Measurements from ENCODE around the gene PATL2. TPM values are rescaled to one million over a fixed set of nuclear protein-coding genes. Genes with fewer than 3 reads are reported as not detected.
"Not testable (repeated sequence)": the region's sequence is repeated elsewhere in the genome, so short reads cannot be mapped to it uniquely, and the experiment has no call there.

PATL2 gene
- total and polyA plus RNA-seq, 2 experiments from 2014 or later, result 0.19 TPM; not detected in 1

DNA sequence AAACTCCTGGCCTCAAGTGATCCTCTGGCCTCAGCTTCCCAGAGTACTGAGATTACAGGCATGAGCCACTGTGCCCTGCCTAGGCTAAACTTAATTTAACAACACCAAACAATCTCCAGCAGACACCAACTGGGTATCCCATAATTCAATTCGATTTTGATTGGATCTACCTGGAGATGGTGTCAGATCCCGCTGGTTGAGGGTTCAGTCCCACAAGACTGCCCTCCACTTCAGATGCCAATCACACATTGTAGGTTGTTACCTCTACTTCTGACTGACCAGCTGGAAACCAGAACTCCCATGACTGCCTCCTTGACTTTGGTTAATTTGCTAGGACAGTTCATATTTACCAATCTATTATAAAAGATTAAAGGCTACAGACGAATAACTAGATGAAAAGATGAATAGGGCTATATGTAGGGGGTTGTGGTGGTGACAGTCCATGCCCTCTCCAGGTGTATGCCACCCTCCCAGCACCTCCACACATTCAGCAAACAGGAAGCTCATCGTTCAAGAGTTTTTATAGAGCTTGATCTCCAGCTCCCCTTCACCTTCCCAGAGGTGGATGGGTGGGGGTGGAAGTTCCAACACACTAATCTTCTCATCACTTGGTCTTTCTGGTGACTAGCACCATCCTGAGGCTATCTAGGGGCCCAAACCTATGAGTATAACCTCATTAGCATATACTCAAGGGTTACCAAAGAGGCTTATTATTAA, 9.5 kb upstream of the PATL2 start (continued):
- TF ChIP-seq, protein P1, sequence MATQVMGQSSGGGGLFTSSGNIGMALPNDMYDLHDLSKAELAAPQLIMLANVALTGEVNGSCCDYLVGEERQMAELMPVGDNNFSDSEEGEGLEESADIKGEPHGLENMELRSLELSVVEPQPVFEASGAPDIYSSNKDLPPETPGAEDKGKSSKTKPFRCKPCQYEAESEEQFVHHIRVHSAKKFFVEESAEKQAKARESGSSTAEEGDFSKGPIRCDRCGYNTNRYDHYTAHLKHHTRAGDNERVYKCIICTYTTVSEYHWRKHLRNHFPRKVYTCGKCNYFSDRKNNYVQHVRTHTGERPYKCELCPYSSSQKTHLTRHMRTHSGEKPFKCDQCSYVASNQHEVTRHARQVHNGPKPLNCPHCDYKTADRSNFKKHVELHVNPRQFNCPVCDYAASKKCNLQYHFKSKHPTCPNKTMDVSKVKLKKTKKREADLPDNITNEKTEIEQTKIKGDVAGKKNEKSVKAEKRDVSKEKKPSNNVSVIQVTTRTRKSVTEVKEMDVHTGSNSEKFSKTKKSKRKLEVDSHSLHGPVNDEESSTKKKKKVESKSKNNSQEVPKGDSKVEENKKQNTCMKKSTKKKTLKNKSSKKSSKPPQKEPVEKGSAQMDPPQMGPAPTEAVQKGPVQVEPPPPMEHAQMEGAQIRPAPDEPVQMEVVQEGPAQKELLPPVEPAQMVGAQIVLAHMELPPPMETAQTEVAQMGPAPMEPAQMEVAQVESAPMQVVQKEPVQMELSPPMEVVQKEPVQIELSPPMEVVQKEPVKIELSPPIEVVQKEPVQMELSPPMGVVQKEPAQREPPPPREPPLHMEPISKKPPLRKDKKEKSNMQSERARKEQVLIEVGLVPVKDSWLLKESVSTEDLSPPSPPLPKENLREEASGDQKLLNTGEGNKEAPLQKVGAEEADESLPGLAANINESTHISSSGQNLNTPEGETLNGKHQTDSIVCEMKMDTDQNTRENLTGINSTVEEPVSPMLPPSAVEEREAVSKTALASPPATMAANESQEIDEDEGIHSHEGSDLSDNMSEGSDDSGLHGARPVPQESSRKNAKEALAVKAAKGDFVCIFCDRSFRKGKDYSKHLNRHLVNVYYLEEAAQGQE (IDR thresholded peaks at IDR 0.05; ENCODE audit: unreplicated experiment), result no peak
- TF ChIP-seq ZNF114 (CRISPR knock-in tag; IDR thresholded peaks at IDR 0.05), result no peak
- TF ChIP-seq, protein P2, sequence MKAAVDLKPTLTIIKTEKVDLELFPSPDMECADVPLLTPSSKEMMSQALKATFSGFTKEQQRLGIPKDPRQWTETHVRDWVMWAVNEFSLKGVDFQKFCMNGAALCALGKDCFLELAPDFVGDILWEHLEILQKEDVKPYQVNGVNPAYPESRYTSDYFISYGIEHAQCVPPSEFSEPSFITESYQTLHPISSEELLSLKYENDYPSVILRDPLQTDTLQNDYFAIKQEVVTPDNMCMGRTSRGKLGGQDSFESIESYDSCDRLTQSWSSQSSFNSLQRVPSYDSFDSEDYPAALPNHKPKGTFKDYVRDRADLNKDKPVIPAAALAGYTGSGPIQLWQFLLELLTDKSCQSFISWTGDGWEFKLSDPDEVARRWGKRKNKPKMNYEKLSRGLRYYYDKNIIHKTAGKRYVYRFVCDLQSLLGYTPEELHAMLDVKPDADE (IDR thresholded peaks at IDR 0.05), result no peak
- TF ChIP-seq POLR2AphosphoS5 (IDR thresholded peaks at IDR 0.05; ENCODE audit: low read depth), result no peak

DNA sequence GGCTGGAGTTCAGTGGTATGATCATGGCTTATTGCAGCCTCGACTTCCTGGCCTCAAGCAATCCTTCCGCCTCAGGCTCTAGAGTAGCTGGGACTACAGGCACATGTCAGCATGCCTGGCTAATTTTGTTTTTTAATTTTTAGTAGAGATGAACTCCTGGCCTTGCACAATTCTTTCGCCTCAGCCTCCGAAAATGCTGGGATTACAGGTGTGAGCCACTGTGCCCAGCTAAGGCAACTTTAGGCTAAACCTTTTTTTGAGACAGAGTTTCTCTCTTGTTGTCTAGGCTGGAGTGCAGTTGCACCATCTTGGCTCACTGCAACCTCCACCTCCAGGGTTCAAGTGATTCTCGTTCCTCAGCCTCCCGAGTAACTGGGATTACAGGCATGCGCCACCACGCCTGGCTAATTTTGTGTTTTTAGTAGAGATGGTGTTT, 8.9 kb upstream of the PATL2 start:
- H3K9me2 ChIP-seq (ENCODE audit: insufficient read depth), result not testable (repeated sequence)

DNA sequence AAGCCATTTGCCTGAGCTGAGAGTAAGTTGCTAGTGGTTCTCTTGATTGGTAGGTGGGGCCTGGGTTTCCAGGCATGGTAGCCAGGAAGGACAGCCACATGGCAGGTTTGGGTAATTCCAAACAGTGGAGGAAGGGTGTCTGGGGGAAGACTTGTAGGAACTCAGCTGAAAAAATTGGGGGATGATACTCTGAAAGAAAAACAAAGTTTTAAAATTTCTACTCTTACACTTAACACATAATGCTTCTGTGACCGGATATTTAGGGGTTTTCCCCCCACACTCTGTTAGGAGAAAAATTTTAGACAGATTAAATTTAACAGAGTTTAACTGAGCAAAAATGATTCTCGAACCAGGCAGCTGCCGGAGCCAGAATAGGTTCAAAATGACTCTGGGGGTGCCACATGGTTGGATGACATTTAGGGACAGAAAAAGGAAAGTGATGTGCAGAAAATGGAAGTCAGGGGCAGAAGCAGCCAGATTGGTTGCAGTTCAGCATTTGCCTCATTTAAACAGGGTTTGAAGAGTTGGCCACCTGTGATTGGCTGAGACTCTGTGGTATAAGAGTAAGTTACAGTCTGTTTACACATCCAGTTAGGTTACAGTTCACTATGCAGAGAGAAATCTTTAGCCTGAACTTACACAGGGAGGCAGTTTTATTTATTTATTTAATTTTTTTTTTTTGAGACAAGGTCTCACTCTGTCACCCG, 8.3 kb upstream of the PATL2 start:
- no peak overlapping the region for H3K27ac Mint-ChIP-seq
- Histone ChIP-seq H3K79me2 (replicated peaks; ENCODE audit: insufficient read depth) (no peaks in the 10 kb centered on the region), H4K20me1 (replicated peaks; ENCODE audit: insufficient read depth) (no peaks in the 10 kb centered on the region), H3K9me2 (ENCODE audit: insufficient read depth) (no peaks in the 10 kb centered on the region), H3K27ac (ENCODE audit: low read depth) (no peak overlapping the region), H3K4me2 (no peak overlapping the region), H3K4me3 (no peak overlapping the region), H3F3A (replicated peaks; ENCODE audit: low read depth) (no peaks in the 10 kb centered on the region), H3K4me1 (ENCODE audit: insufficient read depth) (peaks cover 6% of the 10 kb centered on the region), H2AFZ (0 out of 2 replicates have a peak overlapping the region, but pooled peaks have one; percentile 25), H3K36me3 (ENCODE audit: insufficient read depth) (no peaks in the 10 kb centered on the region), H3K27me3 (ENCODE audit: insufficient read depth) (no peaks in the 10 kb centered on the region)
- H3K36me3 Mint-ChIP-seq (ENCODE audit: low read depth), result peaks cover 8% of the 10 kb centered on the region
- ATAC-seq, result peak; percentile 59
- no peaks in the 10 kb centered on the region for H3K27me3 Mint-ChIP-seq (ENCODE audit: insufficient read depth, low read depth, poor library complexity)
- peak; percentile 33 for DNase-seq (ENCODE audit: low spot score)
- no peaks in the 10 kb centered on the region for H3K9me3 Mint-ChIP-seq
- H3K4me1 Mint-ChIP-seq, result peaks cover 6% of the 10 kb centered on the region
- H3K4me3 Mint-ChIP-seq, result no peak overlapping the region
- TF ChIP-seq, protein P3, sequence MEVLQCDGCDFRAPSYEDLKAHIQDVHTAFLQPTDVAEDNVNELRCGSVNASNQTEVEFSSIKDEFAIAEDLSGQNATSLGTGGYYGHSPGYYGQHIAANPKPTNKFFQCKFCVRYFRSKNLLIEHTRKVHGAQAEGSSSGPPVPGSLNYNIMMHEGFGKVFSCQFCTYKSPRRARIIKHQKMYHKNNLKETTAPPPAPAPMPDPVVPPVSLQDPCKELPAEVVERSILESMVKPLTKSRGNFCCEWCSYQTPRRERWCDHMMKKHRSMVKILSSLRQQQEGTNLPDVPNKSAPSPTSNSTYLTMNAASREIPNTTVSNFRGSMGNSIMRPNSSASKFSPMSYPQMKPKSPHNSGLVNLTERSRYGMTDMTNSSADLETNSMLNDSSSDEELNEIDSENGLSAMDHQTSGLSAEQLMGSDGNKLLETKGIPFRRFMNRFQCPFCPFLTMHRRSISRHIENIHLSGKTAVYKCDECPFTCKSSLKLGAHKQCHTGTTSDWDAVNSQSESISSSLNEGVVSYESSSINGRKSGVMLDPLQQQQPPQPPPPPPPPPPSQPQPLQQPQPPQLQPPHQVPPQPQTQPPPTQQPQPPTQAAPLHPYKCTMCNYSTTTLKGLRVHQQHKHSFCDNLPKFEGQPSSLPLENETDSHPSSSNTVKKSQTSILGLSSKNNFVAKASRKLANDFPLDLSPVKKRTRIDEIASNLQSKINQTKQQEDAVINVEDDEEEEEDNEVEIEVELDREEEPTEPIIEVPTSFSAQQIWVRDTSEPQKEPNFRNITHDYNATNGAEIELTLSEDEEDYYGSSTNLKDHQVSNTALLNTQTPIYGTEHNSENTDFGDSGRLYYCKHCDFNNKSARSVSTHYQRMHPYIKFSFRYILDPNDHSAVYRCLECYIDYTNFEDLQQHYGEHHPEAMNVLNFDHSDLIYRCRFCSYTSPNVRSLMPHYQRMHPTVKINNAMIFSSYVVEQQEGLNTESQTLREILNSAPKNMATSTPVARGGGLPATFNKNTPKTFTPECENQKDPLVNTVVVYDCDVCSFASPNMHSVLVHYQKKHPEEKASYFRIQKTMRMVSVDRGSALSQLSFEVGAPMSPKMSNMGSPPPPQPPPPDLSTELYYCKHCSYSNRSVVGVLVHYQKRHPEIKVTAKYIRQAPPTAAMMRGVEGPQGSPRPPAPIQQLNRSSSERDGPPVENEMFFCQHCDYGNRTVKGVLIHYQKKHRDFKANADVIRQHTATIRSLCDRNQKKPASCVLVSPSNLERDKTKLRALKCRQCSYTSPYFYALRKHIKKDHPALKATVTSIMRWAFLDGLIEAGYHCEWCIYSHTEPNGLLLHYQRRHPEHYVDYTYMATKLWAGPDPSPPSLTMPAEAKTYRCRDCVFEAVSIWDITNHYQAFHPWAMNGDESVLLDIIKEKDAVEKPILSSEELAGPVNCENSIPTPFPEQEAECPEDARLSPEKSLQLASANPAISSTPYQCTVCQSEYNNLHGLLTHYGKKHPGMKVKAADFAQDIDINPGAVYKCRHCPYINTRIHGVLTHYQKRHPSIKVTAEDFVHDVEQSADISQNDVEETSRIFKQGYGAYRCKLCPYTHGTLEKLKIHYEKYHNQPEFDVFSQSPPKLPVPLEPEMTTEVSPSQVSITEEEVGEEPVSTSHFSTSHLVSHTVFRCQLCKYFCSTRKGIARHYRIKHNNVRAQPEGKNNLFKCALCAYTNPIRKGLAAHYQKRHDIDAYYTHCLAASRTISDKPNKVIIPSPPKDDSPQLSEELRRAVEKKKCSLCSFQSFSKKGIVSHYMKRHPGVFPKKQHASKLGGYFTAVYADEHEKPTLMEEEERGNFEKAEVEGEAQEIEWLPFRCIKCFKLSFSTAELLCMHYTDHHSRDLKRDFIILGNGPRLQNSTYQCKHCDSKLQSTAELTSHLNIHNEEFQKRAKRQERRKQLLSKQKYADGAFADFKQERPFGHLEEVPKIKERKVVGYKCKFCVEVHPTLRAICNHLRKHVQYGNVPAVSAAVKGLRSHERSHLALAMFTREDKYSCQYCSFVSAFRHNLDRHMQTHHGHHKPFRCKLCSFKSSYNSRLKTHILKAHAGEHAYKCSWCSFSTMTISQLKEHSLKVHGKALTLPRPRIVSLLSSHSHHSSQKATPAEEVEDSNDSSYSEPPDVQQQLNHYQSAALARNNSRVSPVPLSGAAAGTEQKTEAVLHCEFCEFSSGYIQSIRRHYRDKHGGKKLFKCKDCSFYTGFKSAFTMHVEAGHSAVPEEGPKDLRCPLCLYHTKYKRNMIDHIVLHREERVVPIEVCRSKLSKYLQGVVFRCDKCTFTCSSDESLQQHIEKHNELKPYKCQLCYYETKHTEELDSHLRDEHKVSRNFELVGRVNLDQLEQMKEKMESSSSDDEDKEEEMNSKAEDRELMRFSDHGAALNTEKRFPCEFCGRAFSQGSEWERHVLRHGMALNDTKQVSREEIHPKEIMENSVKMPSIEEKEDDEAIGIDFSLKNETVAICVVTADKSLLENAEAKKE (CRISPR knock-in tag; IDR thresholded peaks at IDR 0.05), result no peak
- no peak for TF ChIP-seq ZNF114 (CRISPR knock-in tag; IDR thresholded peaks at IDR 0.05)

More for the DNA sequence above, 8.9 kb upstream of the PATL2 start:
- H3K4me1 ChIP-seq (ENCODE audit: insufficient read depth); H3K27ac Mint-ChIP-seq; H3K4me3 ChIP-seq; H2AFZ ChIP-seq; H3K9me3 Mint-ChIP-seq; H3K79me2 ChIP-seq (replicated peaks; ENCODE audit: insufficient read depth); H3K27ac ChIP-seq (ENCODE audit: low read depth); DNase-seq (ENCODE audit: low spot score); ATAC-seq; H3K36me3 ChIP-seq (ENCODE audit: insufficient read depth); H3K4me2 ChIP-seq; H4K20me1 ChIP-seq (replicated peaks; ENCODE audit: insufficient read depth); H3K27me3 ChIP-seq (ENCODE audit: insufficient read depth); H3K27me3 Mint-ChIP-seq (ENCODE audit: insufficient read depth, low read depth, poor library complexity); H3K4me3 Mint-ChIP-seq; H3K36me3 Mint-ChIP-seq (ENCODE audit: low read depth); H3F3A ChIP-seq (replicated peaks; ENCODE audit: low read depth); H3K4me1 Mint-ChIP-seq: not testable (repeated sequence)
